GM12878 (cell line): ENCODE data around the gene TAF13. TPM values are rescaled to one million over a fixed set of nuclear protein-coding genes. Genes with fewer than 3 reads are reported as not detected.
A peak's percentile ranks its signal among the peaks of the same experiment; 100 is the strongest.

Experiments used
- ATAC-seq: fragments of 200-7000 bp; cut with Tn5 transposase; 3 replicates; pipeline ENCODE4 v1.9.1; 2020; ENCODE audit warnings: mild to moderate bottlenecking, moderate library complexity
- BruUV-seq: library from RNA; stranded (reverse); fragments of 400-500 nt; replicated peaks from 2 replicates; lab custom pipeline; 2021; lab: Mats Ljungman, UMichigan
- CTCF ChIA-PET: fragments of 300-600 bp; sonication (Branson Sonifier 250); formaldehyde crosslinking; extraction: SDS; loops from one replicate; lab custom pipeline; 2021; ENCODE audit warnings: inconsistent platforms; lab: Yijun Ruan, JAX
- POLR2A ChIA-PET: fragments of 350-600 bp; formaldehyde crosslinking; extraction: SDS; loops from one replicate; lab custom pipeline; 2021; ENCODE audit warnings: inconsistent platforms; lab: Charles Lee
- RAD21 ChIA-PET: fragments of 300-600 bp; sonication (Branson Sonifier 250); formaldehyde crosslinking; loops from one replicate; lab custom pipeline; 2023; ENCODE audit warnings: antibody characterized with exemption; ENCODE audit not compliant: unreplicated experiment; lab: Charles Lee
- SMC1A ChIA-PET: fragments of 300-600 bp; sonication (Branson Sonifier 250); formaldehyde crosslinking; loops from one replicate; lab custom pipeline; 2023; ENCODE audit not compliant: unreplicated experiment, uncharacterized antibody; lab: Charles Lee
- DNase-seq: peaks from one replicate; pipeline ENCODE4 v3.0.0-alpha.2; 2011; ENCODE audit warnings: low read depth, low spot score
- FAIRE-seq: peaks from 3 replicates; lab custom pipeline; 2011; peaks lifted over from hg19 to GRCh38; lab: Jason Lieb, UNC
- H2AFZ ChIP-seq: 2 replicates; pipeline ENCODE4 v1.6.0; 2011; ENCODE audit warnings: low read depth, low read length, control low read depth; ENCODE audit not compliant: control insufficient read depth
- H3K27ac ChIP-seq: 2 replicates; pipeline ENCODE4 v1.5.1; 2011; ENCODE audit warnings: control low read depth; ENCODE audit not compliant: control insufficient read depth, insufficient read depth
- H3K27me3 ChIP-seq, 2 experiments: replicated peaks in 1 of 2; 2 replicates each; pipeline versions ENCODE4 v1.6.0 to v1.6.1; 2011; ENCODE audit warnings: low read length in 1 of 2; ENCODE audit not compliant: control insufficient read depth in 2 of 2, insufficient read depth in 2 of 2
- H3K36me3 ChIP-seq, 2 experiments: 2 replicates each; pipeline ENCODE4 v1.5.1; 2011; ENCODE audit warnings: low read length in 1 of 2; ENCODE audit not compliant: control insufficient read depth in 2 of 2, insufficient read depth in 2 of 2
- H3K4me1 ChIP-seq: 2 replicates; pipeline ENCODE4 v1.6.1; 2011; ENCODE audit warnings: mild to moderate bottlenecking, low read length, moderate library complexity, mixed read lengths; ENCODE audit not compliant: control insufficient read depth, insufficient read depth
- H3K4me2 ChIP-seq: 2 replicates; pipeline ENCODE4 v1.6.0; 2011; ENCODE audit warnings: control low read depth; ENCODE audit not compliant: control insufficient read depth, insufficient read depth
- H3K4me3 ChIP-seq: fragments of 200-600 bp; sonication (generic); 2 replicates; pipeline ENCODE4 v1.5.1; 2016
- H3K79me2 ChIP-seq: 2 replicates; pipeline ENCODE4 v1.6.0; 2011; ENCODE audit warnings: low read length; ENCODE audit not compliant: control insufficient read depth, insufficient read depth
- H3K9ac ChIP-seq: 2 replicates; pipeline ENCODE4 v1.8.0; 2011; ENCODE audit warnings: low read length, control low read depth, mixed read lengths; ENCODE audit not compliant: control insufficient read depth, insufficient read depth
- H3K9me3 ChIP-seq: replicated peaks from 3 replicates; pipeline ENCODE4 v1.5.1; 2011; ENCODE audit warnings: mild to moderate bottlenecking, low read length; ENCODE audit not compliant: control insufficient read depth, insufficient read depth
- H4K20me1 ChIP-seq: 2 replicates; pipeline ENCODE4 v1.6.0; 2011; ENCODE audit not compliant: control insufficient read depth, insufficient read depth
- ETV6 ChIP-seq, 2 experiments: fragments of 450-650 bp in 1 of 2; IDR thresholded peaks in 1 of 2; conservative IDR thresholded peaks in 1 of 2; 2 replicates each; pipeline ENCODE4 v1.6.1; 2014; ENCODE audit warnings: antibody characterized with exemption in 1 of 2, borderline replicate concordance in 1 of 2, low read depth in 1 of 2, mild to moderate bottlenecking in 1 of 2, moderate library complexity in 1 of 2
- IKZF1 ChIP-seq: fragments of 450-650 bp; conservative IDR thresholded peaks from 2 replicates; pipeline ENCODE4 v1.6.1; 2017; ENCODE audit warnings: antibody characterized with exemption, mild to moderate bottlenecking
- RUNX3 ChIP-seq: IDR thresholded peaks from 2 replicates; pipeline ENCODE4 v1.6.1; 2012; ENCODE audit warnings: low read length, inconsistent platforms
- WGBS: methylation state at CpG from one replicate; pipeline ENCODE4 v1.1.6; 2016; ENCODE audit warnings: low lambda C conversion rate; ENCODE audit not compliant: insufficient replicate concordance, insufficient coverage; ENCODE audit errors: missing lambda C conversion rate; 5-methylcytosine and 5-hydroxymethylcytosine counted together
- in situ Hi-C: fragments of 300-500 bp; cut with MboI; formaldehyde crosslinking; loops from 9 replicates; pipeline ENCODE4 v1.14.3; 2018; ENCODE audit warnings: mixed read lengths
- intact Hi-C: fragments of 100-400 bp; cut with micrococcal nuclease; formaldehyde crosslinking; loops from one replicate; pipeline ENCODE4 v1.14.2; 2022; ENCODE audit not compliant: unreplicated experiment
- polyA plus RNA-seq, 11 experiments: library from polyadenylated mRNA; depleted of rRNA in 4 of 11; unstranded in 6 of 11; stranded (reverse) in 5 of 11; fragments of >200 nt; fragmentation: Nextera tagmentation in 4 of 11; fragmentation: Illumina TruSeq in 1 of 11; extraction: Ambion mirVana in 4 of 11; extraction: Trizol in 1 of 11; gene quantifications; 1 replicate in 1 of 11; 2 replicates in 10 of 11; pipeline versions ENCODE4 v1.2.1 to v1.2.3, GENCODE V29; 2011 to 2016; ENCODE audit warnings: inconsistent platforms in 2 of 11, missing spikeins in 2 of 11, low read depth in 1 of 11
- total RNA-seq, 4 experiments: library from RNA; depleted of rRNA in 3 of 4; stranded (reverse); fragments of >200 nt in 3 of 4; fragmentation: Illumina TruSeq in 1 of 4; extraction: Trizol in 1 of 4; gene quantifications; 2 replicates each; pipeline versions ENCODE4 v1.2.1 to v1.2.3, GENCODE V29; 2013 to 2021
- TF ChIP-seq, protein P1 (sequence below): IDR thresholded peaks from 2 replicates; pipeline ENCODE4 v1.6.1; 2012; ENCODE audit warnings: low read depth, low read length, improper control_type of control experiment

Gene TAF13
- total and polyA plus RNA-seq, 10 of the 15 experiments (the other 5 are each of a cell fraction or from before 2014, with no cell fraction given): 8.1 to 30.6 (median 18.0) TPM

DNA sequence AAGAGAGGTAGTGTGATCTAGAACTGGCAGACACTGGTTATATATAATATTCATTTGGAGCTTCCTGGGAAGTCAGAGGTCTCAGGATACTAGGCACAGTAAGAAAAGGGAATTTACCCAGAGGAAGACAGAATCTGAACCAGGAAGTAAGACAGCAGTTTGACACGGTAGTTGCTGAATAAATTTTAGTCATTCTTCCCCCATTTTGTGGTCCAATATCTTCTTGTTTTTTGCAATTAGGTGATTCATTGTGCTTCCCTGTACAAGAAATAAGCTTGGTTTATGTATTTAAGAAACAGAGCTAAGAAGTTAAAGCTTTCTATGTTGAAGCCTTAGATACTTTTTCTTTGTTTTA lies 16.0 kb upstream of the TAF13 start:
- ATAC-seq (peak; percentile 12), DNase-seq (no peak)
- ChIA-PET CTCF (interaction anchor here (0.7 to 6.5 kb wide), 11 partner anchors 8 to 454 kb away, joined by 3 to 35 read pairs (median 3); partner anchors contain the start of gene TAF13), SMC1A (interaction anchor here (0.8 to 4.4 kb wide), 7 partner anchors 8 to 129 kb away, joined by 3 to 25 read pairs (median 5); partner anchors contain the start of genes CLCC1 and TAF13)
- peak overlapping the region; percentile 91 for H3K27ac ChIP-seq
- H3K9me3 ChIP-seq: no peaks in the 10 kb centered on the region
- peaks cover 30% of the 10 kb centered on the region for H3K79me2 ChIP-seq
- WGBS: 0% methylated on average over 1 of the region's 1 CpG
- H3K27me3 ChIP-seq: no peaks in the 10 kb centered on the region
- H3K4me1 ChIP-seq: peaks cover 9% of the 10 kb centered on the region
- BruUV-seq: no TSS peak
- peak overlapping the region; percentile 69 for H3K9ac ChIP-seq
- in situ Hi-C loops: no loop called here
- TF ChIP-seq ETV6 (conservative IDR thresholded peaks at IDR 0.05 in 1 of 2, IDR thresholded peaks at IDR 0.05 in 1 of 2; ENCODE audit: borderline replicate concordance in 1 of 2, low read depth in 1 of 2): peak in 1 of 2 experiments; percentile 35; a peak in 1 of 4 replicates
- peak; percentile 40 for TF ChIP-seq IKZF1
- 0 out of 2 replicates have a peak, but pooled peaks have one; percentile 20 for TF ChIP-seq RUNX3
- TF ChIP-seq, protein P1, sequence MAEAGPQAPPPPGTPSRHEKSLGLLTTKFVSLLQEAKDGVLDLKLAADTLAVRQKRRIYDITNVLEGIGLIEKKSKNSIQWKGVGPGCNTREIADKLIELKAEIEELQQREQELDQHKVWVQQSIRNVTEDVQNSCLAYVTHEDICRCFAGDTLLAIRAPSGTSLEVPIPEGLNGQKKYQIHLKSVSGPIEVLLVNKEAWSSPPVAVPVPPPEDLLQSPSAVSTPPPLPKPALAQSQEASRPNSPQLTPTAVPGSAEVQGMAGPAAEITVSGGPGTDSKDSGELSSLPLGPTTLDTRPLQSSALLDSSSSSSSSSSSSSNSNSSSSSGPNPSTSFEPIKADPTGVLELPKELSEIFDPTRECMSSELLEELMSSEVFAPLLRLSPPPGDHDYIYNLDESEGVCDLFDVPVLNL: no peak
- TF ChIP-seq, all 136 proteins: peak for 3
- Histone ChIP-seq H2AFZ (peak overlapping the region; percentile 5; the same call in 1 of the 2 replicates), H3K4me2 (peak overlapping the region; percentile 90), H3K36me3 (peaks cover 0 to 9% of the 10 kb centered on the region in 2 experiments; a peak in 3 of 4 replicates), H3K4me3 (peak overlapping the region; percentile 95), H4K20me1 (no peaks in the 10 kb centered on the region)
- intact Hi-C loops: no loop called here
- RAD21 ChIA-PET: interaction anchor here (0.6 to 2.7 kb wide), 5 partner anchors 8 to 1308 kb away, joined by 3 to 19 read pairs (median 4); a partner anchor contains a TSS
- POLR2A ChIA-PET: interaction anchor here (0.5 to 3.3 kb wide), 6 partner anchors 9 to 165 kb away, joined by 4 to 24 read pairs (median 8); partner anchors contain the start of genes SARS1, TAF13 and WDR47
- no peak for FAIRE-seq
